Upper lobe of left lung (tissue), 6 donors: Measurements from ENCODE around the gene CABCOCO1. TPM values are rescaled to one million over a fixed set of nuclear protein-coding genes. Genes with fewer than 3 reads are reported as not detected.

Experiments
- ATAC-seq, 2 donors: fragments of 200-7000 bp; cut with Tn5 transposase; one replicate each; pipeline ENCODE4 v1.9.1; 2022; ENCODE audit warnings: mild to moderate bottlenecking in 2 of 2, moderate library complexity in 2 of 2; ENCODE audit not compliant: low FRiP score in 2 of 2
- DNase-seq, 2 donors: peaks; one replicate each; pipeline ENCODE4 v3.0.0-alpha.2; 2019 to 2020
- H3K27ac ChIP-seq, 4 donors: fragments of 200-600 bp; sonication (generic); one replicate each; pipeline ENCODE4 v1.5.1; 2016 to 2019
- H3K27me3 ChIP-seq, 4 donors: fragments of 200-600 bp; sonication (generic); one replicate each; pipeline ENCODE4 v1.5.1; 2017 to 2019
- H3K36me3 ChIP-seq, 4 donors: fragments of 200-600 bp; sonication (generic); one replicate each; pipeline ENCODE4 v1.5.1; 2016 to 2019
- H3K4me1 ChIP-seq, 4 donors: fragments of 200-600 bp; sonication (generic); one replicate each; pipeline ENCODE4 v1.5.1; 2018 to 2019
- H3K4me3 ChIP-seq, 4 donors: fragments of 200-600 bp; sonication (generic); one replicate each; pipeline ENCODE4 v1.5.1; 2017 to 2019; ENCODE audit warnings: mild to moderate bottlenecking in 2 of 4, moderate library complexity in 1 of 4
- H3K9me3 ChIP-seq, 4 donors: fragments of 200-600 bp; sonication (generic); one replicate each; pipeline ENCODE4 v1.5.1; 2018 to 2019
- CTCF ChIP-seq, 6 experiments: fragments of 450-650 bp in 4 of 6; fragments of 200-600 bp in 2 of 6; sonication (generic) in 2 of 6; IDR thresholded peaks; one replicate each; pipeline ENCODE4 v1.5.1; 2016 to 2019; ENCODE audit warnings: antibody characterized with exemption in 6 of 6
- EP300 ChIP-seq, 4 donors: sonication (generic); formaldehyde crosslinking; IDR thresholded peaks; one replicate each; pipeline ENCODE4 v1.5.1; 2017; ENCODE audit warnings: antibody characterized with exemption in 4 of 4, control low read depth in 2 of 4
- POLR2A ChIP-seq, 4 donors: fragments of 450-650 bp; IDR thresholded peaks; one replicate each; pipeline ENCODE4 v1.5.1; 2016 to 2017; ENCODE audit warnings: antibody characterized with exemption in 4 of 4, mild to moderate bottlenecking in 2 of 4
- POLR2AphosphoS5 ChIP-seq, 2 donors: sonication (generic); formaldehyde crosslinking; IDR thresholded peaks; one replicate each; pipeline ENCODE4 v1.5.1; 2017; ENCODE audit warnings: antibody characterized with exemption in 2 of 2
- WGBS, 2 donors: methylation state at CpG; one replicate each; pipeline ENCODE4 v1.1.5; 2017 to 2018; 5-methylcytosine and 5-hydroxymethylcytosine counted together
- total RNA-seq, 6 donors: library from RNA; depleted of rRNA in 4 of 6; stranded (reverse); fragments of >200 nt in 4 of 6; gene quantifications; one replicate each; pipeline versions ENCODE4 v1.1.0 to v1.2.1, GENCODE V29; 2016 to 2021
- donor health status: DM: no; HTN: no; CAD: no; lungs with moderate emphysema.
- donor health status: DM: no; HTN: yes; CAD: no; lungs with severe emphysema.

CABCOCO1 gene
- total RNA-seq, 6 donors from 2014 or later: 1.3 to 12.2 (median 2.3) TPM; not detected in 1

DNA sequence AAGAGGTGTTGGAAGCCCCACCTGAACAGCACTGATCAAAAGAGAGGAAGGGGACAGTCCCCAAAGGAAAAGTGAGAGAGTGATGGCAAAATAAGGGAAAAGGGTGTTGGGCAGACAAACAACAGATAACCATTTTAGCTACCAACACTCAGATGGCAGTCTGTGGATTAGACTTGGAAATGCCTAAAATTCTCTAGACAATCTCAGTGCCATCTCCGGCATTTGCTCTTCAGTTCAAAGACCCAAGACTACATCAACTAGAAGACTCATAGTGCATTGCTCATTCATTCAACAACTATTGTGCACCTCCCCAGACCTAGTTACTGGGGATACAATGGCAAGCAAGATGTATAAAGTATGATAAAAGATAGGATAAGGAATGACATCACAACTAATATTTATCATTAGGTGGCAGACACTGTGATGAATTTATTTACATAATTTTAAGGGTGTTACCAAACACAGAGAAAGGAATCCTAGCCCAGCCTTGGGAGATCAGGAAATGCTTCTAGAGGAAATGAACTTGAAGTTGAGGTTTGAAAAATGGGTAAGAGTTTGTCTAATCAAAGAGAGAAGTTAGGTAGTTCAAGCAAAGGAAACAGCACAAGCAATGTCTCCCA lies 129.5 kb downstream of the CABCOCO1 start:
- H3K4me3 ChIP-seq: no peak overlapping the region
- no peaks in the 10 kb centered on the region for H3K36me3 ChIP-seq
- peaks cover 0 to 18% (median 6%) of the 10 kb centered on the region in 4 donors for H3K4me1 ChIP-seq
- 74 to 80% methylated on average over 1 of the region's 1 CpG for WGBS, 2 donors
- no peak for TF ChIP-seq CTCF (IDR thresholded peaks at IDR 0.05)
- no peak for TF ChIP-seq POLR2A (IDR thresholded peaks at IDR 0.05)
- no peak for TF ChIP-seq EP300 (IDR thresholded peaks at IDR 0.05)
- no peak for TF ChIP-seq POLR2AphosphoS5 (IDR thresholded peaks at IDR 0.05)
- H3K27ac ChIP-seq: peak overlapping the region in 1 of 4 donors; percentile 29
- ATAC-seq (no peak), DNase-seq (no peak)
- H3K9me3 ChIP-seq: no peaks in the 10 kb centered on the region
- H3K27me3 ChIP-seq: no peaks in the 10 kb centered on the region

GRCh38 chr10:61792921-61793320 lies 130.2 kb downstream of the CABCOCO1 start:
- Histone ChIP-seq H3K27me3 (no peaks in the 10 kb centered on the region), H3K36me3 (no peaks in the 10 kb centered on the region), H3K4me3 (no peak overlapping the region), H3K4me1 (peaks cover 0 to 16% (median 6%) of the 10 kb centered on the region in 4 donors), H3K27ac (peak overlapping the region in 1 of 4 donors; percentile 29), H3K9me3 (no peaks in the 10 kb centered on the region)
- no peak for DNase-seq
- TF ChIP-seq EP300 (IDR thresholded peaks at IDR 0.05) (no peak), POLR2A (IDR thresholded peaks at IDR 0.05) (no peak), CTCF (IDR thresholded peaks at IDR 0.05) (no peak), POLR2AphosphoS5 (IDR thresholded peaks at IDR 0.05) (no peak)
- no peak for ATAC-seq
- WGBS, 2 donors: 59 to 74% methylated on average over 1 of the region's 1 CpG

- H3K4me1 ChIP-seq: peaks cover 0 to 16% (median 6%) of the 10 kb centered on the region in 4 donors
- H3K36me3 ChIP-seq: no peaks in the 10 kb centered on the region
- WGBS, 2 donors: 62 to 71% methylated on average over 5 of the region's 5 CpGs
- TF ChIP-seq CTCF (IDR thresholded peaks at IDR 0.05) (no peak), POLR2A (IDR thresholded peaks at IDR 0.05) (no peak), POLR2AphosphoS5 (IDR thresholded peaks at IDR 0.05) (no peak), EP300 (IDR thresholded peaks at IDR 0.05) (no peak)
- no peak overlapping the region for H3K4me3 ChIP-seq
- no peaks in the 10 kb centered on the region for H3K27me3 ChIP-seq
- no peak for ATAC-seq
- DNase-seq: no peak
- no peak overlapping the region for H3K27ac ChIP-seq
- no peaks in the 10 kb centered on the region for H3K9me3 ChIP-seq
Observed at GRCh38 chr10:61793760-61794703, 131.3 kb downstream of the CABCOCO1 start.

DNA sequence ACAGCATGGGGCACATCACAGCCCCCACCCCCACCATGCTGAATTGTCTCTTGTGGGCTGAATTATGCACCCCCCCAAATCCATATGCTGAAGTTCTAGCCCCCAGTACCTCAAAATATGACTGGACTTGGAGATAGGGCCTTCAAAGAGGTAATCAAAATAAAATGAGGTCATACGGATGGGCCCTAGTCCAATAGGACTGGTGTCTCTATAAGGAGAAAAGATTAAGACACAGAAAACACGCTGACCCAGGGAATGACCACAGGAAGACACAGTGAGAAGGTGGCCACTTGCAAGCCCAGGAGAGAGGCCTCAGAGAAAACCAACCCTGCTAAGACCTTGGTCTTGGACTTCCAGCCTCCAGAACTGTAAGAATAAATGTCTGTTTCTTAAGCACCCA lies 132.4 kb downstream of the CABCOCO1 start:
- Histone ChIP-seq H3K9me3 (no peaks in the 10 kb centered on the region), H3K27me3 (no peaks in the 10 kb centered on the region), H3K36me3 (no peaks in the 10 kb centered on the region), H3K4me3 (no peak overlapping the region), H3K4me1 (peaks cover 0 to 16% (median 6%) of the 10 kb centered on the region in 4 donors), H3K27ac (no peak overlapping the region)
- DNase-seq (no peak), ATAC-seq (no peak)
- WGBS, 2 donors: 94% methylated on average over 2 of the region's 2 CpGs
- TF ChIP-seq POLR2A (IDR thresholded peaks at IDR 0.05) (no peak), CTCF (IDR thresholded peaks at IDR 0.05) (no peak), POLR2AphosphoS5 (IDR thresholded peaks at IDR 0.05) (no peak), EP300 (IDR thresholded peaks at IDR 0.05) (no peak)
